GM10266 (cell line): ENCODE data around the gene PAN3.
A peak's percentile ranks its signal among the peaks of the same experiment; 100 is the strongest.

ENCODE experiments used
- DNase-seq: peaks from one replicate; pipeline ENCODE4 v3.0.0; 2012; ENCODE audit errors: extremely low spot score
- CTCF ChIP-seq: IDR thresholded peaks from 2 replicates; pipeline ENCODE4 v1.5.1; 2012; ENCODE audit warnings: mild to moderate bottlenecking, low read depth; ENCODE audit not compliant: control insufficient read depth, insufficient read depth; ENCODE audit errors: missing control alignments

The PAN3 gene

GRCh38 chr13:28324181-28324789 is 185.9 kb downstream of the PAN3 start:
- peak; percentile 82 for TF ChIP-seq CTCF
- DNase-seq: peak; percentile 82

GRCh38 chr13:28325022-28325421 is 186.7 kb downstream of the PAN3 start:
- no peak for TF ChIP-seq CTCF
- no peak for DNase-seq

GRCh38 chr13:28326056-28326455 is 187.7 kb downstream of the PAN3 start:
- no peak for TF ChIP-seq CTCF
- DNase-seq: no peak

- no peak for TF ChIP-seq CTCF
- DNase-seq: no peak
Measured at GRCh38 chr13:28327373-28328270, 189.3 kb downstream of the PAN3 start.

GRCh38 chr13:28328271-28328607 is 189.9 kb downstream of the PAN3 start:
- no peak for TF ChIP-seq CTCF
- no peak for DNase-seq

- TF ChIP-seq CTCF: no peak
- DNase-seq: no peak
Measured at GRCh38 chr13:28329395-28330158, 191.2 kb downstream of the PAN3 start.
